ENCODE measurements around the gene RERE.

- no peak for TF ChIP-seq EZH2 (IDR thresholded peaks at IDR 0.05)
- TF ChIP-seq POLR2AphosphoS5 (IDR thresholded peaks at IDR 0.05; ENCODE audit: borderline replicate concordance, low read depth, low read length) = no peak
Observed at GRCh38 chr1:8409606-8410005, 407.8 kb downstream of the RERE start.

All from SK-N-MC (cell line).